T-helper 2 cell (primary cell): ENCODE data around the gene VWA8.
"Not testable (repeated sequence)": the region's sequence is repeated elsewhere in the genome, so short reads cannot be mapped to it uniquely, and the experiment has no call there.

Experiments
- DNase-seq, 5 experiments: peaks; one replicate each; pipeline versions ENCODE4 v3.0.0 to v3.0.0-alpha.2; 2012 to 2022

The VWA8 gene

DNA sequence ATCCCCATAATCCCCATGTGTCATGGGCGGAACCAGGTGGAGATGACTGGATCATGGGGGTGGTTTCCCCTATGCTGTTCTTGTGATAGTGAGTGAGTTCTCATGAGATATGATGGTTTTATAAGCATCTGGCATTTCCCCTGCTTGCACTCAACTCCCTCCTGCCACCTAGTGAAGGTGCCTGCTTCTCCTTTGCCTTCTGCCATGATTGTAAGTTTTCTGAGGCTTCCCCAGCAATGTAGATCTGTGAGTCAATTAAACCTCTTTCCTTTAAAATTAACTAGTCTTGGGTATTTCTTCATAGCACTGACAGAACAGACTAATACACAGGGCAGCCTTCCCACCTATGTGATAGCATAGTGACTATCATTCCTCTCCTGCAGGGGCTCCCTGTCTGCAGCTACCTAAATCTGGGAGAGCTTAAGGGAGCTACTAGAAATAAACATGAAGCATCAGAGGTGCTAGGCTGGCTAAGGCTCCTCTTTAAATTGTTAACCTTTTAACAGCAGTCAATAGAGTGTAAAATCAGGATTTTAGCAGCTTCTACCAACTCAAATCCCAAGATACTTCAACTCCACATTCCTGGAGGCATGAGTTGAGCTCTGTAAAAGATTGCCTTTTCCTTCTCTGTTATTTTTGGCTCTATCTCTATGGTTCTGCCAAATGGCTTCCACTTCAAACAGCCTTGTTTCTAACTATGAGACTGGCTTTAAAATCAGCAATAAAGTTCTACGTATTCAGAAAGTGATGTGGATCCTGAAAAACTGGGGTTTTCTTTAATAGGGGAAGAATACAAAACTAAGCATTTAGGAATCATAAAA, 112.3 kb downstream of the VWA8 start:
- no peak for DNase-seq

DNA sequence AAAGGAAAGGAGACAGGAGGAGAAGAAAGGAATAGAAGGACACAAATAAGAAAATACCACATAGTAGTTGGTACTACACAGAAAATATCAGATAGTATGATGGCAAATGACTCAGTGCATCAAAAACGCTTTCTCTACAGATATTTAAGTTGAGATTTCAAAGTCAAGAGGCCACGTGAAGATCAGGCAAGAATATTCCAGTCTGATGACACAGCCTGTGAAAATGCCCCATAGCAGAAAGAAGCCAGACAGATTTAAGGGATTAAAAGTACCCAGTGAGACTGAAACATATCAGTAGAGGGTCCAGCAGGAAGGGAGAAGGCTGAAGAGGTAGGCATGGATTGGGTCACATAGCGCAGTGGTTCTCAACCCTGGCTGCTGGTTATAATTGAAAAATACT, 113.7 kb downstream of the VWA8 start:
- DNase-seq, result no peak

DNA sequence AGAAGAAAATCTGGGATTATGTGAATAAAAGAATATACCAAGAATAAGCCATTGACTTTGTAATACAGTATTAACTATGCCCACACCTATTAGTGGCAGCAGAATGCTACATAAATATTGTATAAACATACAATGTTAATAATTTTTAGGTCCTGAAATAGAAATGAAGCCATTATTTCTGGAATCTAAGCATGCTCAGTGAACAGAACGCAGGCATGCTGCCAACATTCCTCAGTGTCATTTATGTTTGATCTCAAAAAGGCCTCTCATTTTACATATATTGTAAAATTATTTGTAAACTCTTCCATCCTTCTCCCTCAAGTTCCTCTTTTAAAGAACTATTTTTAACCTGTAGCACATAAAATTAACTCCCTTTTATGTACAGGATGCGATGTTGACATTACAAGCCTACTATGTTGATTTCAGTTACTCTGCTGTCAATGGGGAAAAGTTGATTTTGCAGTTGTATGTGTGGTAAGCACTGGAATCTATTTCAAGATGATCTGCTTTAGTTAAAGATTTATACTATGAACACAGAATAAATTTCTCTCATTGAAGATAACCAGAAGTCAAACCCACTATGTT, 118.8 kb downstream of the VWA8 start:
- no peak for DNase-seq

DNA sequence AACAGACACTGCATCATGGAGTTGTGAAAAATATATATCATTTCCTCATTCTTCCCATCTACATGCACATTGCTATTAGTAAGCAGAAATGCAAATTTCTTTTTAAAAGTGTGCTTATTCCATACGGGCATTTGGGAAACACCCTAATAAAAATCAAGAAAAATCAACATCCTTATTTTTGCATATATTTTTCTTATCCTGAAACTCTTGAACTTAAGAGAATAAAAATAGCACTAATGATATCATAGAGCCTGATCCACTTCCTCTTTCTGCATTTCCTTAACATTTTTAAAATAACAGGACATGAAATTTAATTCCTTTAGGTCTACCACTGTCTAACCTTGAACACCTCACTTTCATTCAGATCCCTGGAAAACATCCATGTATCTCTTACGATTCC, 123.3 kb downstream of the VWA8 start:
- DNase-seq, result no peak

DNA sequence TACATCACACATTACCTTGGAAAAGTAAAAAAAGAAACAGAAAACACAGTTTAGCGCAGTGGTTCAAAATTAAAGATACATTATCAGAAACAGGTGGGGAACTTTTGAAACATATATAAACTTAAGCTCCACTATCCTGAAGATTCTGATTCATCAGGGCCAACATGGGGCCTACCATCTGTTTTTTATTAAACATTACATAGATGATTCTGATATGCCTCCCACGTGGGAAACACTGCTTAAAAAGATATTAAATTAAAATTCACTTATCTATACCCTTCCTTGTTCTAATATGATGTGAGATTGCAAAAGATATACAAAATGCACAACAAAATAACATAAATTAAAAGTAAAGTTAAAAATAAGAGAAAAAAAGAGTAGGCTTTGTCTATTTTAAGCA, 125.0 kb downstream of the VWA8 start:
- no peak for DNase-seq

DNA sequence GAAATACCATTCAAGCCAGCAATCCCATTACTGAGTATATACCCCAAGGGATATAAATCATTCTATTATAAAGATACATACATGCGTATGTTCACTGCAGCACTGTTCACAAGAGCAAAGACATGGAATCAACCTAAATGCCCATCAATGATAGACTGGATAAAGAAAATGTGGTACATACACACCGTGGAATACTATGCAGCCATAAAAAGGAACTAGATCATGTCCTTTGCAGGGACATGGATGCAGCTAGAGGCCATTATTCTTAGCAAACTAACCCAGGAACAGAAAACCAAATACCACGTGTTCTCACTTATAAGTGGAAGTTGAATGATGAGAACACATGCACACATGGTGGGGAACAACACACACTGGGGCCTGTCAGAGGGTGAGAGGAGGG, 126.2 kb downstream of the VWA8 start:
- not testable (repeated sequence) for DNase-seq

DNA sequence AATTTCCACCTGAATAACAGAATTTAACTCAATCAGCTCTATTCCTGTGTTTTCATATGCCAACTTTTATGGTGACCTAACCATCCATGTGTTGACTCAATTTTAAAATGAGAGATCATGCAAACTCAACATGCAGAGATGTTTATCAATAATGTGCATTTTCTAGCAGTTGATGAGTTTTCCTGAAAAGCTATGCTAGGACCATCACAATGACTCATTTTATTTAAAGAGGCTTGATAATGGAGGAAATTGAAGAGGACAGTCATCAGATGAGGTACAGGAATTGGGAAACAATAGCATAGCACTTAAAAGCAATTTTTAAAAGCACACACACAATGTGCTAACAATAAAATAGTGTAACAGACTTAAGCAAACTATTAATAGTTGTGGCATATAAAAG, 127.1 kb downstream of the VWA8 start:
- no peak for DNase-seq

DNA sequence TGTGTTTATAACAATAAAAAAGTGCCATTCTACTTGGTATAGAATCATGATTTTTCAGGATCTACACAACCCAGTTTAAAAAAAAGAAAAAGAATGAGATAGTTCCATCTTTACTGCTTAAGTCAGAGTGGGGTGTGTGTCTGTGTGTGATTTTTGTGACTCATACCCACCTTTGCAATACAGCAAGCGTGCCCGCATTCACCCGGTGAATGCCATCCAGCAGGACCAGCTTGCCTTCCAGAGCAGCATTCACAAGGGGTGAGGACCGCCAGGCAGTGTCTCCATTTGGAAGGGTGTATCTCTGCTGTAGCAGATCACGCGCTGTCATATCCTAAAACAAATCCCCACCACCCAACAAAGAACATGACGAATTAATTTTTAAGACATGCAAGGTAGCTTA, 127.7 kb downstream of the VWA8 start:
- DNase-seq, result no peak

DNA sequence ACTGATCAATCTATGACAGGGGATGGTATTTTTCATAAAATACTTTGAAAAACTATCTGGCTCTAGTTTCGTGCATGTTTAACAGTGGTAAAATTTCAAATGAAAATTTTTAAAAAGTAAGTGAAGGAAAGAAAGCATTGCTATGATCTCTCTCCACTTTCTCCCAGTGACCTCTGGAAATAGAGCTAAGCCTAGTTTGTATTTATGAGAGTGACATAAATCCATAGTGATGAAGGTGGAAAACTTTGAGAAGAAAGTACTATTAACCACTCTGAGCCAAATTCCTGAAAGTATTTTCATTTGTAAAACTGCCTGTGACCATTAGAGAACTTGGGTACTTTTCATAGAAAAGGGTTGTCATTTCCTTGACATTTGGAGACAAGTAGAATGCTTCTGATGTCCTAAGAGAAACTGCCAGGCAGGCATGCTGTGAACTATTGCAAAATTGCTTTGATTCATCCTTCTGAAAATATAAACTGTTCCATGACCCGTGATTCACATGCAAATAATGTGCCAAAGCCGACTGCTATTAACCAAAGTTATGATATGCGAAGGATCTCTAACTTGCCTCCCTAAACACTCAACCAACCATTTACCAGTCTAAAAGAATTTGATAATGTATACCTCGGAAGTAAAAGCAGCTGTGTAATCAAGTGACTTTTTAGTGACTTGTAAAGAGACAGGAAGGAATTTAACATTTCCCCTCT, 133.2 kb downstream of the VWA8 start:
- DNase-seq, result no peak

DNA sequence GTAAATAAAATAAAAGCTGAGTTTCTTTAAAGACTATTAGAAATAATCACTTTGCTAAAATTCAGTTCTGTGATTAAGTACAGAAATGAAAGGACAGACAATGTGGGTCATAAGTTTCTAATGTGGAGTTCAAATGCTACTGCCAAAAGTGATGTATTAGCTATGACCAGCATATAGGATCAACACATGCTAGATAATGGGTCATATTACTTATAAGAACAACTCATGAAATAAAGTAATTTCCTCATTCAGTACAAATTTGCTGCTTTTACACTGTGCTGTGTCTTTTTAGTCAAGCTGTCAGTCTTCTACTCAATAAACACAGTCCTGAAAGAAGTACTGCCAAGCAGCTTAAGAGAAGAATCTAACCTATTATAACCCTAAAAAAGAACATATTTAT, 135.2 kb downstream of the VWA8 start:
- no peak for DNase-seq

DNA sequence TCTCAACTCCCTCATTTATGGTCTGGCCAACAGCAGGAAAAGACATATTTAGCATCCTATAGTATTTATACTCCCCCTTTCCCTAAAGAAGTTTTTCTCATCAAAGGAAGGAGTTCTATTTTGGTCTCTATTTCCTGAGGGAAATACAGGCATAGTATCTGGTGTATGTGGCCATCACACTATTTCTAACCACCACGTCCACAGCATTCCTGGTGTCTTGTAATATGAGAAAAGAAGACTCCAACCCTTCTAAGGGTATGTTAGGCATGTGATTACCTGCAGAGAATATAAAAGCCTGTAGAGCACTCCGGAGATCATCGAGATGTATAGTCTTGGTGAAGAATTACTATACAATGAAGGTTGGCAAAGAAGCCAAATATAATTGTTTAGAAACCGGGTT, 137.4 kb downstream of the VWA8 start:
- no peak for DNase-seq

DNA sequence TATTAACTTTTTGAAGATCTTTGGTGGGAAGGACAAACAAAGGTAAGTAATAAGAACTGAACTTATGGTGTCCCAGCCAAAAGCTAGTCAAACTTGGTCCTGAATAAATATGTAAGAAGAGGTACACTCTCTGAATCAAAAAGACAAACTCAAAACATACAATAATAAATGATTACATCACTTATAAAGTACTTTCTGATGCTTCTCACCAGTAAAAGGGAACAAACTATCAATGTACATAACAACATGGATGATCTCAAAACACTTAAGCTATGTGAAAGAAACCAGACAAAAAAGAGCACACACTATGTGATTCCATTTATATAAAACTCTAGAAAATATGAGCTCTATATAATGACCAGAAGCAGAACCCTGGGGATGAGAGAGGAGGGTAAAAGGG, 138.3 kb downstream of the VWA8 start:
- no peak for DNase-seq

DNA sequence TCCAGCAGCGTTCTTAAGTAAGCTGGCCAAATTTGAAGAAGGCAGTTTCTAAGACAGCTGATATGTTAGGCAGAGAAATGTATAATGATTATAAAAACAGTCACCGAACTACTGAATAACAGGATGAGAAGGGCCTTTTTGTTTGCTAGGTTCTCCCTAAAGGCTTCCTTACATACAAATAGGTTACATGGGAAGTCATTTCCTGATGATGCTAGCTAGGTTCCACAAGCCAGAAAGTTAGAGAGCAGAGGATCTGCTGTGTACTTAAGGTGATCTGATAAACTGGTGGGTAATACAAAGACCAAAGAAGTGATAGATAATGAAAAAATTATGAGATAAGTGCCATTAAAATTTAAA, 139.7 kb downstream of the VWA8 start:
- no peak for DNase-seq

DNA sequence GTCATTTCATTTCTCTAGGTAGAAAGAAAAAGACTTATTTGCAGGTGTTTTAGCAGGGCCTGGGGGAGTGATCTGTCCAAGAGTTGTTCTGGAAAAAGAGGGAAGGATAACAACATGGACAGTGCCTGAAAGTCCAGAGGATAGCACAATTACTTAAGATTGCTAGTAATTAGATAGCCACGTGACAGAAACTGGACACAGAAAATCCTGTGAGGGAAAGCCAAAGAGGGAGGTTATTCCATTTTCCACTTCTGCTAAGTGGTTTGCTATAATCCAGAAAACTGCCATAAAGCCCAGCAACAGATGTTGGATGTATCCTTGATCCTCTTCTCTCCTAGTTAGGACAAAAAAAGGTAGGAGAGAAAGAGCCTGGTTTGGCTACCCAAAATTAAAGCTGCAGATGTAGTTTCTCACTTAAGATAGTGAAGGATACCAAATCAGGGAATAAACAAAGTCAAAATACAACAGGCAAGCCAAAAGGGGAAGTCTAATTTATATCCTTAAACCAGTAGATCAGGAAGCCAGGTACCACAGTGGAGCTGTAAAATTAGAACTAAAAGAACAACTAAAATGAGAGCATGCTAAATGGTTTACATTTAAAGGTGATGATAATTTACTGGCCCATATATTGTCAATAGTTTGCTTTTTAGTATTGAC, 140.2 kb downstream of the VWA8 start:
- no peak for DNase-seq

DNA sequence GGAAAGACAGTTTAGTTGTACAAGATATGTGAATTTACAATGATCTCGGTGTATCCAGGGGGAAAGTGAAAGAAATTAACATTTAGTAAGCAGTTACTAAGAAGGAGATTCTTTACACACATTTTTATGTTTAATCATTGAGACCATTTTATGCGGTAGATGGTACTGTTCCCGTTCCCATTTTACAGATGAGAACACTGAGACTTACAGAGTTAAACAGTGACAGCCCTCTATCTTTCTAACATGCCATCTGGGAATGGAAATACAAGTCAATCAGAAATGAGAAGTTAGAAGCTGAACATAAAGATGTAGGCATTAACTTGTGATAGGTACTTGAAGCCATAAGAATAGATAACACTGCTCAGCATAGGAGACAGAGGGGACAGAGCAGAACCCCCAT, 144.9 kb downstream of the VWA8 start:
- no peak for DNase-seq

DNA sequence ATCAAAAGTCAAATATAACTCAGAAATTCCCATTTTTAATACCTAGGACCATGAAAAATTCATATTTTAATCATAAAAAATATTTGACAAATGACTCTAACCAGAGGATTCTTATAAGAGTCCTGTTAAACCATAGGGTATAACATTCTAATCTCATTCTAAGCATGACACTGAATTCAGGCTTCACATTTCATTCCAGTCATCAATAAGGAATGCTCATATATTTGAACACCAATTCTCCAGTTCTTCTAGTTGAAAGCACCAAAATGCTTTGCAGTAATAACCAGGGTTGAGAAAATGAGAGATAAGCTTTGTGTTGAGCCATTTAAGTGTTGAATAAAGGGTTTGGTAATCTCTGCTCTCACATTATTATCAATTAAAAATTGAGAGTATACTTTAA, 147.5 kb downstream of the VWA8 start:
- DNase-seq, result no peak

DNA sequence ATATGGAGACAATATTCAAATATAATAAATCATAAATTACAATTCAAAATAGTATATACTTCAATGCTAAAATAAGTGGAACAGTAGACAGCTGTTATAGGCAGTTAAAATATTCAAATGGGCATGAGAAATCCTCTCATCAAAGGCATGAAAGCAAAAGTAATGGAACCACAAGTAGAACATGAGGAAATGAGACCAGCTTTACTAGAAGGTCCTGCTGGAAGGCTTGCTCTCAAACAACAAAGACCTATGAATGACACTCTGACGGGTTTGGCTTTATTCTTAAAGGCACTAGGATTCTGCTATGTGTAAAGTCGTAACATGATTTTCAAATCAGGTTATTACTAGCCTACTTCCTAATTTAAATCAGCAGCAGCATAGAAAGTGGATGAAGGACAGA, 148.1 kb downstream of the VWA8 start:
- no peak for DNase-seq

DNA sequence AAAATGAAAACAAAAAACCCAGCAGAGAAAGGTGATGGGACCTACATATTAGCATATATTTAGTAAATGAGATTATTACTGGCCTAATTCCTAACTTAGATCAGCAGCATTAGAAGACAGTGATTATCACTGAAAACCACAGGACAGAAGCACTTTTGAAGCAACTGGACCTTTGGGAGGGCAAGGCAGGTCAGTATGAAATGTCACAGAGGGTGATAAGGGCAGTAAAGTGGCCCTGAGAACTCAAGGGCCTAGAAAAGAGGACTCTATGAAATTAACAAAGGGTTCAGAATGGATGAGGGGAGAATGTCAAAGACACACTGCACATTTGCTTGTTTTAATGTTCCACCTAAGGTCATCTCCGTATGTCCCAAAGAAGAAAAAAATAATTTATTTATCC, 148.7 kb downstream of the VWA8 start:
- no peak for DNase-seq

DNA sequence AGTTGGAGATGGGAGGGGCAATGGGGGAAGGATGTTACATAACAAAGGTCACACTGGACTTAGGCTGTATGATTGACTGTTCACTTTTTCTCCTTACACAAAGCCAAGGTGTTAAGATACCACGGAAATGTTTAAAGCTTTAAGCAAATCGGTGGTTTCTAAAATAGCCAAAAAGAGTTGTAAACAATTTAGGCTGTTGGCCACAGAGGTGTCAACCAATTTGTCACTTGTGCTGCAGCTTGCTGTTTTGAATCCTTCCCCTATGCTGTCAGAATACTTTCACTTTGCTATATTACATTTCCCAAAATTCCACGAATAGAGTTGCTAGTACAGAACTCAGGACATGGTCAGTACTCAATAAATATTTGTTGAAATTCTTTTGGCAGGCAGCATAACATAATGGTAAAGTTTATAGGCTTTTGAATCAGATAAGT, 149.3 kb downstream of the VWA8 start:
- peak in 2 of 5 experiments; percentile 13 to 15 for DNase-seq

DNA sequence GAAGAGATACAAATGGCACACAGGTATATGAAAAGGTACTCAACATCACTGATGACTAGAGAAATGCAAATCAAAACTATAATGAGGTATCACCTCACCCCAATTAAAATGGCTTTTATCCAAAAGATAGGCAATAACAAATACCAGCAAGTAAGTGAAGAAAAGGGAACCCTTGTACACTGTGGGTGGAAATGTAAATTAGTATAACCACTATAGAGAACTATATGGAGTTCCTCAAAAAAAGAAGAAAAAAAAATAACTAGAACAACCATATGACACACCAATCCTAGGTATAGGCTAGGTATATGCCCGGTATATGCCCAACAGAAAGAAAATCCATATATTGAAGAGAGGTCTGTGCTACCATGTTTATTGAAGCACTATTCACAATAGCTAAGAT, 150.9 kb downstream of the VWA8 start:
- DNase-seq, result no peak

DNA sequence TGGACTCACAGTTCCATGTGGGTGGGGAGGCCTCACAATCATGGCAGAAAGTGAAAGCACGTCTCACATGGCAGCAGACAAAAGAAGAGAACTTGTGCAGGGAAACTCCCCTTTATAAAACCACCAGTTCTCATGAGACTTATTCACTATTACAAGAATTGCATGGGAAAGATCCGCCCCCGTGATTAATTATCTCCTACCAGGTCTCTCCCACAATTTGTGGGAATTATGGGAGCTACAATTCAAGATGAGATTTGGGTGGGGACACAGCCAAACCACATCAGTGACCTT, 157.5 kb downstream of the VWA8 start:
- not testable (repeated sequence) for DNase-seq

DNA sequence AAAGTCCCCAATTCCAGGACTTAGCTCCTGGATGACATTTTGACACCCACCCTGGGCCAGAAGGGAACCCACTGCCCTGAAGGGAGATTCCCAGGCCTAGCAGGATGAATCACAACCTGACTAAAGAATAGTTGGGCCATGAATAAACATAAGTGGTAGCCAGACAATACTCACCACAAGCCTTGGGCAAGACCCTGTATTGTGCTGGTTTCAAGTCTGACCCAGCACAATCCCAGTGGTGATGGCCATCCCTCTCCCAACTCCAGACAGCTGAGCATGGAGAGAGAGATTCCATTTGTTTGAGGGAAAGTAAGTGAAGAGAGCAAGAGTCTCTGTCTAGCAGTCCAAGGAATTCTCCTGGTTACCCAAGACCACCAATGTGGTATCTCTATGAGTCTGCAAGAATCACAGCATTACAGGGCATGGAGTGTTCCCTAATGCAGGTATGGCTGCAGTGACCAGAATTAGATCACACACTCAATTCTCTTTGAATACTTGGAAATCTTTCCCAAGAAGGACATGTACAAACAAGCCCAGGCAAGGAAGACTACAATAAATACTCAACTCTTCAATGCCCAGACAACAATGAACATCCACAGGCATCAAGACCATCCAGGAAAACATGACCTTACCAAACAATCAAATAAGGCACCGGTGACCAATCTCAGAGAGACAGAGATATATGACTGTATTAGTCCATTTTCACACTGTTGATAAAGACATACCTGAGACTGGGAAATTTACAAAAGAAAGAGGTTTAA, 158.0 kb downstream of the VWA8 start:
- DNase-seq, result no peak

DNA sequence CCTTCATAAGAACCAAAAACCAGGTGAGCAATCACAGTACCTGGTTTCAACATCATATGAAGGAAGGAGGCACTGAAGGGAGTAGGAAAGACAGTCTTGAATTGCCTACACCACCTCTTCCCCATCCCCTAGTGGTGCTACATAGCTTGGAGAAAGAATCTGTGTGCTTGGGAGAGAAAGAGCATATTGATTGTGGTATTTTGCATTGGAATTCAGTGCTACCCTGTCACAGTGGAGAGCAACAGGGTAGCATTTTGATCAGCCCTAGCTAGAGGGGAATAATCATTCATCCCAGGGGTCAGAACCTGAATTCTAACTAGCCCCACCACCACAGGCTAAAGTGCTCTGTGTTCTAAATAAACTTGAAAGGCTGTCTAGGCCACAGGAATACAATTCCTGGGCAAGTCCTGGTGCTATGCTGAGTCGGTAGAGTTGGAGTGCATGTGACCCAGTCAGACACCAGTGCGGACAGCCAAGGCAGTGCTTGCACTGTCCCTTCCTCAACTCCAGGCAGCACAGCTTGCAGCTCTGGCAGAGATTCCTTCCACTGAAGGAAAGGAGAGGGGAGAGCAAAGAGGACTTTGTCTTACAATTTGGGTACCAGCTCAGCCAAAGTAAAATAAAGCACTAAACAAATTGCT, 158.7 kb downstream of the VWA8 start:
- no peak for DNase-seq
